HCT116 (cell line): ENCODE measurements around the gene PPM1H. TPM values are rescaled to one million over a fixed set of nuclear protein-coding genes. Genes with fewer than 3 reads are reported as not detected.

Experiments used
- ATAC-seq: fragments of 200-7000 bp; cut with Tn5 transposase; 2 replicates; pipeline ENCODE4 v1.9.1; 2020; ENCODE audit warnings: mild to moderate bottlenecking, moderate library complexity
- BruUV-seq: library from RNA; stranded (reverse); fragments of 400-500 nt; replicated peaks from 2 replicates; lab custom pipeline; 2021; lab: Mats Ljungman, UMichigan
- CTCF ChIA-PET: fragments of 300-600 bp; sonication (Branson Sonifier 250); formaldehyde crosslinking; loops from one replicate; lab custom pipeline; 2021; ENCODE audit warnings: antibody characterized with exemption; lab: Charles Lee
- POLR2A ChIA-PET: fragments of 300-600, 350-600 bp; sonication (Branson Sonifier 250); formaldehyde crosslinking; loops from one replicate; lab custom pipeline; 2021; ENCODE audit warnings: antibody characterized with exemption; lab: Charles Lee
- RAD21 ChIA-PET, 2 experiments: fragments of 300-600 bp; sonication (Branson Sonifier 250); formaldehyde crosslinking; loops; one replicate each; lab custom pipeline; 2023; ENCODE audit warnings: low total read pairs in 2 of 2; ENCODE audit not compliant: uncharacterized antibody in 2 of 2, unreplicated experiment in 2 of 2, low non-redundant PET in 1 of 2; lab: Charles Lee
- DNase-seq: peaks from one replicate; pipeline ENCODE4 v3.0.0-alpha.2; 2010; ENCODE audit warnings: low read depth, low spot score
- H2AFZ ChIP-seq: fragments of 200-600 bp; shearing (Covaris generic), sonication (generic); 2 replicates; pipeline ENCODE4 v1.6.1; 2017; ENCODE audit warnings: low read depth, mixed run types, mixed read lengths, antibody characterized with exemption, low read length; ENCODE audit not compliant: poor library complexity, severe bottlenecking
- H3K27ac ChIP-seq: 2 replicates; pipeline ENCODE4 v1.5.1; 2012; ENCODE audit warnings: low read depth, low read length
- H3K27me3 ChIP-seq: fragments of 200-600 bp; sonication (generic); 2 replicates; pipeline ENCODE4 v1.6.1; 2016; ENCODE audit warnings: mixed run types, low read length, mixed read lengths; ENCODE audit not compliant: insufficient read depth
- H3K36me3 ChIP-seq, 2 experiments: fragments of 200-500 bp in 1 of 2; fragments of 200-600 bp in 1 of 2; sonication (Bioruptor generic) in 1 of 2; sonication (generic) in 1 of 2; 2 replicates each; pipeline versions ENCODE4 v1.5.1 to v1.6.1; 2014 to 2016; ENCODE audit warnings: low read length in 2 of 2, inconsistent platforms in 1 of 2, mixed read lengths in 1 of 2, mixed run types in 1 of 2; ENCODE audit not compliant: insufficient read depth in 2 of 2, control insufficient read depth in 1 of 2
- H3K4me1 ChIP-seq, 2 experiments: fragments of 200-600 bp in 1 of 2; sonication (generic) in 1 of 2; 2 replicates each; pipeline versions ENCODE4 v1.5.1 to v1.6.1; 2012 to 2017; ENCODE audit warnings: low read length in 2 of 2, inconsistent platforms in 1 of 2, mild to moderate bottlenecking in 1 of 2, mixed read lengths in 1 of 2, mixed run types in 1 of 2, moderate library complexity in 1 of 2; ENCODE audit not compliant: insufficient read depth in 2 of 2, control insufficient read depth in 1 of 2
- H3K4me2 ChIP-seq: fragments of 200-600 bp; sonication (generic); 2 replicates; pipeline ENCODE4 v1.6.1; 2017; ENCODE audit warnings: mixed run types, low read length, mixed read lengths
- H3K4me3 ChIP-seq, 2 experiments: fragments of 200-600 bp in 1 of 2; sonication (generic) in 1 of 2; replicated peaks in 1 of 2; 2 replicates each; pipeline ENCODE4 v1.5.1; 2011 to 2016; ENCODE audit warnings: low read length in 2 of 2, control low read depth in 1 of 2, low read depth in 1 of 2, mild to moderate bottlenecking in 1 of 2, mixed read lengths in 1 of 2, mixed run types in 1 of 2
- H3K79me2 ChIP-seq: fragments of 200-600 bp; sonication (generic); 2 replicates; pipeline ENCODE4 v1.6.1; 2017; ENCODE audit warnings: mild to moderate bottlenecking, mixed run types, low read length, moderate library complexity, mixed read lengths; ENCODE audit not compliant: insufficient read depth
- H3K9ac ChIP-seq: fragments of 200-600 bp; sonication (generic); 2 replicates; pipeline ENCODE4 v1.6.1; 2016; ENCODE audit warnings: low read length, mixed read lengths
- H3K9me2 ChIP-seq: fragments of 200-600 bp; sonication (generic), shearing (Covaris generic); 2 replicates; pipeline ENCODE4 v1.6.1; 2017; ENCODE audit warnings: mixed run types, mild to moderate bottlenecking, moderate library complexity; ENCODE audit not compliant: insufficient read depth
- H3K9me3 ChIP-seq, 2 experiments: fragments of 200-500 bp in 1 of 2; fragments of 200-600 bp in 1 of 2; sonication (Bioruptor generic) in 1 of 2; sonication (generic) in 1 of 2; 2 replicates each; pipeline ENCODE4 v1.6.1; 2014 to 2017; ENCODE audit warnings: low read length in 2 of 2, mixed read lengths in 2 of 2, inconsistent platforms in 1 of 2, low read depth in 1 of 2, mild to moderate bottlenecking in 1 of 2, mixed run types in 1 of 2, moderate library complexity in 1 of 2; ENCODE audit not compliant: control insufficient read depth in 1 of 2, insufficient read depth in 1 of 2
- H4K20me1 ChIP-seq: fragments of 200-600 bp; sonication (generic), shearing (Covaris generic); 2 replicates; pipeline ENCODE4 v1.6.1; 2017; ENCODE audit warnings: mixed run types, mild to moderate bottlenecking, moderate library complexity; ENCODE audit not compliant: insufficient read depth
- CBX3 ChIP-seq: IDR thresholded peaks from 2 replicates; pipeline ENCODE4 v1.6.1; 2012; ENCODE audit warnings: low read depth
- CEBPB ChIP-seq: IDR thresholded peaks from 2 replicates; pipeline ENCODE4 v1.6.1; 2012; ENCODE audit warnings: low read depth
- EGR1 ChIP-seq: IDR thresholded peaks from 2 replicates; pipeline ENCODE4 v1.6.1; 2012; ENCODE audit warnings: low read depth
- EZH2phosphoT487 ChIP-seq: fragments of 200-600 bp; IDR thresholded peaks from 2 replicates; pipeline ENCODE4 v1.6.1; 2018; ENCODE audit warnings: antibody characterized with exemption, borderline replicate concordance
- JUND ChIP-seq: IDR thresholded peaks from 2 replicates; pipeline ENCODE4 v1.6.1; 2012
- POLR2A ChIP-seq: IDR thresholded peaks from 2 replicates; pipeline ENCODE4 v1.7.0; 2011; ENCODE audit warnings: borderline replicate concordance; ENCODE audit not compliant: insufficient read depth, insufficient read length; ENCODE audit errors: extremely low read depth
- POLR2AphosphoS5 ChIP-seq: IDR thresholded peaks from 2 replicates; pipeline ENCODE4 v1.6.1; 2011; ENCODE audit warnings: mild to moderate bottlenecking, low read depth, low read length, moderate library complexity
- RAD21 ChIP-seq: IDR thresholded peaks from 2 replicates; pipeline ENCODE4 v1.6.1; 2012; ENCODE audit warnings: low read depth, mild to moderate bottlenecking
- SIN3A ChIP-seq: IDR thresholded peaks from 2 replicates; pipeline ENCODE4 v1.6.1; 2012; ENCODE audit warnings: low read depth
- SRF ChIP-seq: IDR thresholded peaks from 2 replicates; pipeline ENCODE4 v1.6.1; 2012; ENCODE audit warnings: low read depth
- TCF7L2 ChIP-seq: IDR thresholded peaks from 2 replicates; pipeline ENCODE4 v1.7.0; 2011; ENCODE audit warnings: borderline replicate concordance, inconsistent platforms; ENCODE audit not compliant: insufficient read depth, insufficient read length; ENCODE audit errors: extremely low read depth
- YY1 ChIP-seq: IDR thresholded peaks from 2 replicates; pipeline ENCODE4 v1.6.1; 2011; ENCODE audit warnings: low read length, low read depth, moderate library complexity, mild to moderate bottlenecking; ENCODE audit not compliant: insufficient replicate concordance; ENCODE audit errors: extremely low read depth
- ZFX ChIP-seq: fragments of 450-650 bp; IDR thresholded peaks from 2 replicates; pipeline ENCODE4 v1.6.1; 2017
- intact Hi-C: fragments of 100-400 bp; cut with micrococcal nuclease; formaldehyde crosslinking; loops from 2 replicates; pipeline ENCODE4 v1.10.0; 2022
- total RNA-seq: library from RNA; stranded (reverse); gene quantifications from one replicate; pipeline ENCODE4 v1.2.1, GENCODE V29; 2021; ENCODE audit not compliant: unreplicated experiment
- TF ChIP-seq, protein P1 (sequence below): IDR thresholded peaks from 2 replicates; pipeline ENCODE4 v1.6.1; 2012
- TF ChIP-seq, protein P2 (sequence below), 3 experiments: fragments of 200-600 bp in 1 of 3; sonication (generic) in 1 of 3; IDR thresholded peaks in 2 of 3; conservative IDR thresholded peaks in 1 of 3; 2 replicates each; pipeline ENCODE4 v1.5.1; 2012 to 2017; ENCODE audit warnings: low read depth in 2 of 3, low read length in 2 of 3, antibody characterized with exemption in 1 of 3, borderline replicate concordance in 1 of 3, control low read depth in 1 of 3, mild to moderate bottlenecking in 1 of 3, mixed read lengths in 1 of 3, mixed run types in 1 of 3, moderate library complexity in 1 of 3; ENCODE audit not compliant: insufficient read depth in 1 of 3

Gene PPM1H
- total RNA-seq, 1 experiment from 2014 or later = 8.0 TPM

DNA sequence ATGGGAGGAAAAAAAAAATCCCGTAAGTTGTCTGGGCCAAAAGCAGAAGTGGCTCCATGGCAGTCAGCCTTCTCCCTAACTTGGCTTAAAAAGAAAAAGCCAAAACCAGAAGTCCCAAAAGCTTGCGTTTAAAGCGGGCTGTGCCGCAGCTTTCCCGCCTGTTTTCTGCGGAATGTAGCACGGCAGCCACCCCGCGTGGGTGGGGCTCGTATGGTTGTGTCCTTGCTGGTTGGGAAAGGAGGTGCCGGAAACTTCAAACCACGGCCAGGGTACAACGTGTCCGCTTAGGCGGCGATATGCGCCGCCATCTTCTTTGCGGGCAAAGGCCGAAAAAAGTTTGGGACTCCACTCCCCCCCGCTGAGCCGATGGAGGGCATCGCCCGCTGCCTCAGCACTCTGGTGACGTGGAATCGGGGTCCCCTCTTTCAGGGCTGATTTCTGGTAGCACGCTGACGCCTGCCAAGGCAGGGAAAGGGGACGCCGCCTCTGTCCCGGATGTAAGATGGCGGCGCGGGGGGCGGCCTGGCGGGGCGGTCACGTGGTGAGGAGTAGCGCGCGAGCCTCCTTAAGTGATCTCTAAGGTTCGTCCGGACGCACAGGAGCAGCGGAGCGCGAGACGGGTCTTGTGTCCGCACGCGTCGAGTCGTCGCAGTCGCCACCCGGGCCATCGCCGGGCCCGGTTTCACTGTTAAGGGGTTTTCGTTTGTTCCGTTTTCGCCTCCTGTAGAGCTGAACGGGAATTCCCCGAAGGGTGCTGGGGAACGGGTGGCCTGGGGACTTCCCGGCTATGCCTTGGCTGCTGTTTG, 332.5 kb downstream of the PPM1H start:
- peak overlapping the region; percentile 72 to 79 for H3K4me3 ChIP-seq
- TF ChIP-seq POLR2AphosphoS5 = peak; percentile 88
- TF ChIP-seq TCF7L2 = peak; percentile 92
- peak; percentile 91 for TF ChIP-seq EGR1
- 0 out of 2 replicates have a peak, but pooled peaks have one; percentile 44 for TF ChIP-seq SRF
- peak; percentile 79 for TF ChIP-seq SIN3A
- TF ChIP-seq YY1 = peak; percentile 95
- TF ChIP-seq POLR2A = peak; percentile 59
- TF ChIP-seq, protein P1, sequence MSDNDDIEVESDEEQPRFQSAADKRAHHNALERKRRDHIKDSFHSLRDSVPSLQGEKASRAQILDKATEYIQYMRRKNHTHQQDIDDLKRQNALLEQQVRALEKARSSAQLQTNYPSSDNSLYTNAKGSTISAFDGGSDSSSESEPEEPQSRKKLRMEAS = peak; percentile 95
- TF ChIP-seq EZH2phosphoT487 = no peak
- TF ChIP-seq, protein P2, sequence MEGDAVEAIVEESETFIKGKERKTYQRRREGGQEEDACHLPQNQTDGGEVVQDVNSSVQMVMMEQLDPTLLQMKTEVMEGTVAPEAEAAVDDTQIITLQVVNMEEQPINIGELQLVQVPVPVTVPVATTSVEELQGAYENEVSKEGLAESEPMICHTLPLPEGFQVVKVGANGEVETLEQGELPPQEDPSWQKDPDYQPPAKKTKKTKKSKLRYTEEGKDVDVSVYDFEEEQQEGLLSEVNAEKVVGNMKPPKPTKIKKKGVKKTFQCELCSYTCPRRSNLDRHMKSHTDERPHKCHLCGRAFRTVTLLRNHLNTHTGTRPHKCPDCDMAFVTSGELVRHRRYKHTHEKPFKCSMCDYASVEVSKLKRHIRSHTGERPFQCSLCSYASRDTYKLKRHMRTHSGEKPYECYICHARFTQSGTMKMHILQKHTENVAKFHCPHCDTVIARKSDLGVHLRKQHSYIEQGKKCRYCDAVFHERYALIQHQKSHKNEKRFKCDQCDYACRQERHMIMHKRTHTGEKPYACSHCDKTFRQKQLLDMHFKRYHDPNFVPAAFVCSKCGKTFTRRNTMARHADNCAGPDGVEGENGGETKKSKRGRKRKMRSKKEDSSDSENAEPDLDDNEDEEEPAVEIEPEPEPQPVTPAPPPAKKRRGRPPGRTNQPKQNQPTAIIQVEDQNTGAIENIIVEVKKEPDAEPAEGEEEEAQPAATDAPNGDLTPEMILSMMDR (IDR thresholded peaks at IDR 0.05 in 2 of 3, conservative IDR thresholded peaks at IDR 0.05 in 1 of 3; ENCODE audit: borderline replicate concordance in 1 of 3, insufficient read depth in 1 of 3, low read depth in 2 of 3, low read length in 2 of 3) = no peak
- TF ChIP-seq RAD21 = no peak
- TF ChIP-seq ZFX = peak; percentile 82
- TF ChIP-seq CEBPB = peak; percentile 36; the same call in 1 of the 2 replicates
- TF ChIP-seq CBX3 = peak; percentile 80
- no peak; the same call in 1 of the 2 replicates for TF ChIP-seq JUND
- no peak overlapping the region for H2AFZ ChIP-seq
- H3K79me2 ChIP-seq = peaks cover 26% of the 10 kb centered on the region
- H3K9me3 ChIP-seq = no peaks in the 10 kb centered on the region
- H3K9ac ChIP-seq = peak overlapping the region; percentile 93
- ChIA-PET CTCF (interaction anchor here (0.9 to 1.7 kb wide), 4 partner anchors 21 to 466 kb away, joined by 3 to 5 read pairs (median 4); no protein-coding TSS in a partner anchor), RAD21 (no interaction called here), POLR2A (interaction anchor here (0.6 to 1.4 kb wide), 5 partner anchors 9 to 192 kb away, joined by 3 to 7 read pairs (median 3); no protein-coding TSS in a partner anchor)
- ATAC-seq = peak; percentile 72
- DNase-seq = peak; percentile 91
- intact Hi-C loops = loop anchor here (1.0 to 10.0 kb wide), 4 partner anchors 122 to 338 kb away; partner anchors contain the start of gene USP15
- H3K36me3 ChIP-seq = no peaks in the 10 kb centered on the region
- H4K20me1 ChIP-seq = no peaks in the 10 kb centered on the region
- no peaks in the 10 kb centered on the region for H3K9me2 ChIP-seq
- peak overlapping the region; percentile 91 for H3K4me2 ChIP-seq
- H3K27ac ChIP-seq = peak overlapping the region; percentile 99
- H3K4me1 ChIP-seq = peaks cover 11 to 36% of the 10 kb centered on the region in 2 experiments
- no peaks in the 10 kb centered on the region for H3K27me3 ChIP-seq
- BruUV-seq = TSS peak; percentile 89
